ENCODE measurements around the gene CALCOCO1. TPM values are rescaled to one million over a fixed set of nuclear protein-coding genes. Genes with fewer than 3 reads are reported as not detected.

CALCOCO1 gene
- total RNA-seq, 2 donors from 2014 or later = 182 to 232 TPM

DNA sequence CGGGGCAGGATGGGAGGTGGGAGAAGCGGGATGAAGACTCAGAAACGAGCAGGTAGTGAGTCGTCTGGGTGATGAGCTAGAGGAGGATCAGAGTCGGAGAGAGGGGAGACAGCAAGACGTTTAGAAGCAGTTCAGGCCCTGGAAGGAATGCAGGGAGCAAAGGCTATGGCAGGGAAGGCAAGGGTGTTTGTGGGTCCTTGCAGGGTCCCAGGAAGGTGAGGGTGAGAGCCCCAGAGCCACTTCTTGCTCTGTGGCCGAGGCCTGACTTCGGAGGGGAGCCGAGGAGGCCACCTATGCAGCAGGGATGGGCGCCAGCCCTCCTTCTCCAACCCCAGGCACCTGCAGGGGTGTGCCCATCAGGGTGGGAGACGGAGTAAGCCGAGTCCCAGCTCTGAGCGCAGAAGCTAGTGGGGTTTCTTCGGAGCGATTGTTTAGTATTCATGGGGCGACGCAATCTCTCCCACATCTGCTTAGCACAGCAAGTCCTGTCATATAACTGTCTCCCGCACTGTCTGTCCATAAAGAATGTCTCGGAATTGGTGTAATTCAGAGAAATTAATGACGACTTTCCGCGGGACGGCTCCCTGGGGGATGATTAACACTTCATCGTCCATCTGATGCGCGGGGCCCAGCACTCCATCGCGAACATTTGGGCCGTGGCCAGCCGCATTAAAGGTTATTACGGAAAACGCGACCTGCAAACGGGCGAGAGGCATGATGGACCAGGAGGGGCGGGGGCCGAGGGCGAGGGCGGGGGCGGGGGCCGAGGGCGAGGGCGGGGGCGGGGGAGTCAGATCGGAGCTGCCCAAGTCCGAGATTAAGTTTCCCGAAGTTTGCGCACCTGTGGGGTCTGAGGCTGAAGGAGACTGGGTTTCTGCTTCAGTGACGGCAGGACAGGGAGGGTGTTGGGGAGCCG, 12.2 kb upstream of the CALCOCO1 start:
- Histone ChIP-seq H3K27me3 (peaks cover 0 to 9% of the 10 kb centered on the region in 2 donors), H3K9me3 (no peaks in the 10 kb centered on the region)
- no peak for DNase-seq (ENCODE audit: low spot score)

GRCh38 chr12:53738406-53739213, 11.4 kb upstream of the CALCOCO1 start:
- H3K9me3 ChIP-seq = no peaks in the 10 kb centered on the region
- DNase-seq (ENCODE audit: low spot score) = no peak
- H3K27me3 ChIP-seq = peaks cover 0 to 9% of the 10 kb centered on the region in 2 donors
- H3K4me1 ChIP-seq = peaks cover 0 to 25% of the 10 kb centered on the region in 2 donors
- H3K36me3 ChIP-seq = no peaks in the 10 kb centered on the region
- TF ChIP-seq, protein P1, sequence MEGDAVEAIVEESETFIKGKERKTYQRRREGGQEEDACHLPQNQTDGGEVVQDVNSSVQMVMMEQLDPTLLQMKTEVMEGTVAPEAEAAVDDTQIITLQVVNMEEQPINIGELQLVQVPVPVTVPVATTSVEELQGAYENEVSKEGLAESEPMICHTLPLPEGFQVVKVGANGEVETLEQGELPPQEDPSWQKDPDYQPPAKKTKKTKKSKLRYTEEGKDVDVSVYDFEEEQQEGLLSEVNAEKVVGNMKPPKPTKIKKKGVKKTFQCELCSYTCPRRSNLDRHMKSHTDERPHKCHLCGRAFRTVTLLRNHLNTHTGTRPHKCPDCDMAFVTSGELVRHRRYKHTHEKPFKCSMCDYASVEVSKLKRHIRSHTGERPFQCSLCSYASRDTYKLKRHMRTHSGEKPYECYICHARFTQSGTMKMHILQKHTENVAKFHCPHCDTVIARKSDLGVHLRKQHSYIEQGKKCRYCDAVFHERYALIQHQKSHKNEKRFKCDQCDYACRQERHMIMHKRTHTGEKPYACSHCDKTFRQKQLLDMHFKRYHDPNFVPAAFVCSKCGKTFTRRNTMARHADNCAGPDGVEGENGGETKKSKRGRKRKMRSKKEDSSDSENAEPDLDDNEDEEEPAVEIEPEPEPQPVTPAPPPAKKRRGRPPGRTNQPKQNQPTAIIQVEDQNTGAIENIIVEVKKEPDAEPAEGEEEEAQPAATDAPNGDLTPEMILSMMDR (IDR thresholded peaks at IDR 0.05) = no peak
- no peak overlapping the region for H3K27ac ChIP-seq
- H3K4me3 ChIP-seq = peak overlapping the region in 1 of 2 donors; percentile 11

More for the DNA sequence above, 12.2 kb upstream of the CALCOCO1 start:
- peak overlapping the region; percentile 12 to 36 for H3K4me3 ChIP-seq
- H3K4me1 ChIP-seq = peaks cover 0 to 25% of the 10 kb centered on the region in 2 donors
- no peak overlapping the region for H3K27ac ChIP-seq
- TF ChIP-seq, protein P1 (IDR thresholded peaks at IDR 0.05) = no peak
- H3K36me3 ChIP-seq = no peaks in the 10 kb centered on the region

- TF ChIP-seq, protein P1 (IDR thresholded peaks at IDR 0.05) = no peak
- Histone ChIP-seq H3K4me1 (peaks cover 0 to 21% of the 10 kb centered on the region in 2 donors), H3K9me3 (no peaks in the 10 kb centered on the region), H3K27me3 (peaks cover 0 to 9% of the 10 kb centered on the region in 2 donors), H3K4me3 (no peak overlapping the region), H3K36me3 (no peaks in the 10 kb centered on the region), H3K27ac (no peak overlapping the region)
- no peak for DNase-seq (ENCODE audit: low spot score)
These were observed 10.7 kb upstream of the CALCOCO1 start for GRCh38 chr12:53737951-53738405.

- Histone ChIP-seq H3K27me3 (peaks cover 0 to 9% of the 10 kb centered on the region in 2 donors), H3K4me3 (no peak overlapping the region), H3K9me3 (no peaks in the 10 kb centered on the region), H3K4me1 (peaks cover 0 to 21% of the 10 kb centered on the region in 2 donors), H3K27ac (no peak overlapping the region), H3K36me3 (no peaks in the 10 kb centered on the region)
- TF ChIP-seq, protein P1 (IDR thresholded peaks at IDR 0.05) = no peak
- no peak for DNase-seq (ENCODE audit: low spot score)
These were observed 10.0 kb upstream of the CALCOCO1 start for GRCh38 chr12:53737093-53737808.

GRCh38 chr12:53736592-53736991, 9.3 kb upstream of the CALCOCO1 start:
- Histone ChIP-seq H3K36me3 (no peaks in the 10 kb centered on the region), H3K9me3 (no peaks in the 10 kb centered on the region), H3K27me3 (peaks cover 0 to 9% of the 10 kb centered on the region in 2 donors), H3K4me3 (no peak overlapping the region), H3K27ac (no peak overlapping the region), H3K4me1 (peaks cover 0 to 21% of the 10 kb centered on the region in 2 donors)
- no peak for DNase-seq (ENCODE audit: low spot score)
- TF ChIP-seq, protein P1 (IDR thresholded peaks at IDR 0.05) = no peak

Measured in right atrium auricular region (tissue), 2 donors.